NCI-H1417 (cell line): Measurements from ENCODE around the gene HDHD5.

ENCODE experiments used
- DNase-seq, 3 experiments: peaks; one replicate each; lab custom pipeline; 2025; lab: John Stamatoyannopoulos, UW

Gene HDHD5

GRCh38 chr22:17120281-17120680, 38.8 kb downstream of the HDHD5 start:
- peak in 1 of 3 experiments; percentile 38 for DNase-seq

GRCh38 chr22:17119481-17120202, 39.4 kb downstream of the HDHD5 start:
- peak in 2 of 3 experiments; percentile 59 to 69 for DNase-seq

GRCh38 chr22:17118342-17118741, 40.7 kb downstream of the HDHD5 start:
- no peak for DNase-seq

- DNase-seq, result no peak
Observed at GRCh38 chr22:17117890-17118289, 41.2 kb downstream of the HDHD5 start.

- no peak for DNase-seq
Observed at GRCh38 chr22:17117400-17117799, 41.7 kb downstream of the HDHD5 start.

- DNase-seq, result peak in 1 of 3 experiments; percentile 10
Observed at GRCh38 chr22:17116572-17117330, 42.3 kb downstream of the HDHD5 start.

GRCh38 chr22:17115945-17116565, 43.0 kb downstream of the HDHD5 start:
- DNase-seq, result no peak

- no peak for DNase-seq
Observed at GRCh38 chr22:17115236-17115635, 43.8 kb downstream of the HDHD5 start.

- DNase-seq, result no peak
Observed at GRCh38 chr22:17114898-17115235, 44.2 kb downstream of the HDHD5 start.

- no peak for DNase-seq
Observed at GRCh38 chr22:17114173-17114897, 44.7 kb downstream of the HDHD5 start.

GRCh38 chr22:17113600-17113999, 45.5 kb downstream of the HDHD5 start:
- no peak for DNase-seq

GRCh38 chr22:17112491-17113042, 46.5 kb downstream of the HDHD5 start:
- peak in 2 of 3 experiments; percentile 1 to 64 for DNase-seq

- DNase-seq, result no peak
Observed at GRCh38 chr22:17110791-17111550, 48.1 kb downstream of the HDHD5 start.

- no peak for DNase-seq
Observed at GRCh38 chr22:17109976-17110375, 49.1 kb downstream of the HDHD5 start.

- DNase-seq, result no peak
Observed at GRCh38 chr22:17109113-17109865, 49.8 kb downstream of the HDHD5 start.

- DNase-seq, result no peak
Observed at GRCh38 chr22:17108256-17109112, 50.6 kb downstream of the HDHD5 start.

GRCh38 chr22:17107547-17107810, 51.6 kb downstream of the HDHD5 start:
- no peak for DNase-seq

- DNase-seq, result no peak
Observed at GRCh38 chr22:17106785-17107546, 52.1 kb downstream of the HDHD5 start.

- DNase-seq, result no peak
Observed at GRCh38 chr22:17106161-17106784, 52.8 kb downstream of the HDHD5 start.
